HT-29 (cell line): ENCODE measurements around the gene ATP8B4. TPM values are rescaled to one million over a fixed set of nuclear protein-coding genes. Genes with fewer than 3 reads are reported as not detected.
"Not testable (repeated sequence)": the region's sequence is repeated elsewhere in the genome, so short reads cannot be mapped to it uniquely, and the experiment has no call there.

ENCODE experiments used
- DNase-seq: peaks from one replicate; pipeline ENCODE4 v3.0.0-alpha.2; 2015; ENCODE audit warnings: low spot score
- total RNA-seq: library from RNA; depleted of rRNA; stranded (reverse); fragments of >200 nt; shearing (Covaris generic); gene quantifications from 2 replicates; pipeline ENCODE4 v1.2.3, GENCODE V29; 2014

ATP8B4 gene
- total RNA-seq, 1 experiment from 2014 or later, result 0.66 TPM

DNA sequence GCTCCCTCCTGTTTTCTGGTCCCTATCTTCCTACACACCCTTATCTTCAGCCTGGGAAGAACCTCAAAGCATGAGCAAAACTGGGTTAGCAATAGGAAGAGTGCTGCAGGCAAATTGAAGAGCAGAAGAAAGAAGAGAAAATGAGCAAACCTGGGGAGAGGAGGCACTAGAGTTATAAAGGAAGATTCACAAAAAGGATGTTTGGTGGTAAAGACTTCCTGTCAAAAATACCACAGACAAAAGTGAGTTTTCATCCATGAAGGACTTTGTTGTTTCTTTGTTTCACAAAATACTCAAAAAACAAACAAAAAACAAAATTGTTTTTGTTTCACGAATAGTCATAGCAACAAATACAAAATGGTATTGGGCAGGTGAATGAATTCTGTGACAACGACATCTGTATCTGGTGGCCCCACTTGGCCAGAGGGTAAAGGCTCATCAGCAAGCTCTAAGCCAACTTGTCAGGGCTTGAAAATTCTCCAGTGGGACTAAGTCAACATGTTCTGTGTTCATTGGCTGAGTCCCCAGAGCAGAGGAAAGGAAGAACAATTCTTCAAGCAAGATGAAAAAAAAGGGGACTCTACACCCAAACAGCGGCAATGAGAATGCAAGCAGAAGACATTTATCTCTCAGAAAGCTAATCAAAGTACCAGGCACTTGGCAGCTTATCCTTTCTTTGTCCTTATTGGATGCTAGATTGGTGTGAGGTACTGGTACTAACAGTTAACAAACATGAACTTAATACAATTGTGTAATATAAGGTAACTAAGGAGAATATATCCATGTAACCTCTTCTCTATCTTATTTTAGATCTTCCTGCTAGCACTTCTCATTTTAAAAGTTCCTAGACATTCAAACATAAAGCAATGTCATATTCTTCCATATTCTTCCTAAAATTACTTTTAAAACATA, 9.7 kb downstream of the ATP8B4 start:
- no peak for DNase-seq

GRCh38 chr15:50108461-50108860, 10.6 kb downstream of the ATP8B4 start:
- no peak for DNase-seq

- no peak for DNase-seq
These were observed 11.2 kb downstream of the ATP8B4 start for GRCh38 chr15:50107591-50108408.

- no peak for DNase-seq
These were observed 11.9 kb downstream of the ATP8B4 start for GRCh38 chr15:50107157-50107556.

GRCh38 chr15:50106457-50106856, 12.6 kb downstream of the ATP8B4 start:
- DNase-seq, result no peak

DNA sequence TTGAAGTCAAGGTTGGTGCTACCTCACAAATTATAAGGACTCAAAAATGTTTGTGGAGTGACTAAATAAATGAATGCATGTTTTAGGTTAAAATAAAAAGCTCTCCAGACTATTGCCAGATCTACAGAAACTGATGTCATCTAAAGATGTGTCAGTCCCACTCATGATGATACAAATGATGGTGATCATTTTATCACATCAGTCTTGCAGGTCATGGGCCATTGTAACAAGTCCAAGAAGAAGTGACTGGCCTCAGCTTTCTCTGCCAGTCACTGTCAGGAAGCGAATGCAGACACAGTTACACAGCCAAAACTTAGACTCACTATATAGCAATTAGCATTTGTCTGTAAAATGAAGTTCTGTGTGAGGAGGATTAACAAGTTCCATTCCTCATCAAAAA, 18.5 kb downstream of the ATP8B4 start:
- DNase-seq, result no peak

GRCh38 chr15:50098545-50098944, 20.5 kb downstream of the ATP8B4 start:
- no peak for DNase-seq

GRCh38 chr15:50095938-50096821, 22.9 kb downstream of the ATP8B4 start:
- DNase-seq, result no peak

DNA sequence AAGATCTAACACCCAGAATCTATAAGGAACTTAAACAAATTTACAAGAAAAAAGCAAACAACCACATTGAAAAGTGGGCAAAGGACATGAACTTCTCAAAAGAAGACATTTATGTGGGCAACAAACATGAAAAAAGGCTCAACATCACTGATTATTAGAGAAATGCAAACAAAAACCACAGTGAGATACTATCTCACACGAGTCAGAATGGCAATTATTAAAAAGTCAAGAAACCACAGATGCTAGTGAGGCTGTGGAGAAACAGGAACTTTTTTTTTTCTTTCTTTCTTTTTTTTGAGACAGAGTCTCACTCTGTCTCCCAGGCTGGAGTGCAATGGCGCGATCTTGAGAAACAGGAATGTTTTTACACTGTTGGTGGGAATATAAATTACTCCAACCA, 29.6 kb downstream of the ATP8B4 start:
- not testable (repeated sequence) for DNase-seq

DNA sequence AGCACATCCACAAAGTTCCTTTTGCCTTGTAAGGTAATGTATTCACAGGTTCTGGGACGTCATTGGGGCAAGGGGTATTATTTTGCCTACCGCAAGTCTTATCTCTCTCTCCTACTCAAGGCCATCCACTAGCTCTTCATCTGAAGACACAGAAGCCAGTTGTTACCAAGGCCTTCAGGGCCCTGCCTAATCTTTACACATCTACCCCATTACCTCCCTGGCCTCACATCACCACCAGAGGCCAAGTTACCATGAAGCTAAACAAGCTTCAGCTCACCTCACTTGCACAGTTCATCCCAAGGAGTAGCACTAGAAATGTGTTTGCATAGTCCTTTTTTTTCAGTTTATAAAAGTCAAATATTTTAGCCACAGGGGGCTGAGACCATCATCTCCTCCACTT, 34.1 kb downstream of the ATP8B4 start:
- DNase-seq, result no peak

- no peak for DNase-seq
These were observed 35.5 kb downstream of the ATP8B4 start for GRCh38 chr15:50083424-50084025.

GRCh38 chr15:50082066-50082465, 37.0 kb downstream of the ATP8B4 start:
- DNase-seq, result no peak

GRCh38 chr15:50077651-50078050, 41.4 kb downstream of the ATP8B4 start:
- no peak for DNase-seq

- no peak for DNase-seq
These were observed 41.9 kb downstream of the ATP8B4 start for GRCh38 chr15:50077176-50077575.

DNA sequence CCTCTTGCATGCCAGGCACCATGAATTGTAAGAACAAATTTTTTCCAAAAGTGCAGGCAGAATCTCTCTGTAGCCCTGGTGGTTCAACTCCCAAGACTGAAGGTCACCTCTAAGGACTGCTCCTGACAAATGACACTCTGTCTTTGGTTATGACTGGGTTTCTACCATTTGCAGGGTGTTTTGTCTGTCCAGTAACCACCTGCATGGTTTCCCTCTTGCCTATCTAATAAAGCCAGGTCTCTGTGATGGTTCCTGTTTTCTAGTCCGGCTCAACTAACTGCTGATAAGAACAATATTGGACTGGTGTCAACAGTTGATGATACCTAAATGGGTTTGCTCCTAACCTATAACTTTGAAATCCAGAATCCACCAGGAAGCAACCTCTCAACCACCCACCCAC, 43.7 kb downstream of the ATP8B4 start:
- DNase-seq, result no peak

- DNase-seq, result no peak
These were observed 47.3 kb downstream of the ATP8B4 start for GRCh38 chr15:50071551-50072258.

GRCh38 chr15:50068016-50068415, 51.0 kb downstream of the ATP8B4 start:
- no peak for DNase-seq

- no peak for DNase-seq
These were observed 51.8 kb downstream of the ATP8B4 start for GRCh38 chr15:50067254-50067653.

DNA sequence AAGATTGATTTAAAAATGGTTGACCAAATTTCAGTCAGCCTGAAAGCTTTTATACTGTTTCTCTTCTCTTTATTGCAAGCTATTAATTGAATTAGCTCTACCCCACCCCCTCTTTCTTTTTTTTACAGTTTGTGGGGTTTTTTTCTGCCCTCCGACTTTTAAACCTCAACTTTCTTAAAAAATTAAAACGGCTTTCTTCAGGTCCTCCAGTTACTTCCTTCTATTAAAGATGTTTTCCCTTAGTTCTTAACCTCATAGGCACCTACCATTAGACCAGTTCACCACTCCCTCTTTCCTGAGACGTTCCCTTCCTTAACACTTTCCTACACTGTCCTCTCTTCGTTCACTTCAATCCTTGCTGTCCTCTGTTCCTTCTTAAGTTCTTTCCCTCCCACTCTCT, 52.4 kb downstream of the ATP8B4 start:
- DNase-seq, result no peak

DNA sequence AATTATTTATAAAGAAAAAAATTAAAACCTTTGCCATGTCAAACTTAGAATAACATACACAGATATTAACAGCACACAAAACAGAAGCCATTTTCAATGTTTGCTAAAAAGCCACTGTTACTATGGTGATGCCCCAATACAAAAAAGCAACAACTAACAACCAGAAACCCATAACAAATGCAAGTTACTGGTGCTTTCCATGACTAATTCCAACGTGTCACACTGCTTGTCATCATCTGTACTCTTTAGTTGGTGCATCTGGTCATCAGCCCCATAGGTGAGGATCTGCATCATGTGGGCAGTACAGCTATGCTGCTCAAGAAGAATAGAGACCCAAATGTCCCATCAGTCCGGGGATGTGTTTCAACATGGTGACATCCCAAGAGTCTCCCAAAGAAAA, 52.8 kb downstream of the ATP8B4 start:
- no peak for DNase-seq

DNA sequence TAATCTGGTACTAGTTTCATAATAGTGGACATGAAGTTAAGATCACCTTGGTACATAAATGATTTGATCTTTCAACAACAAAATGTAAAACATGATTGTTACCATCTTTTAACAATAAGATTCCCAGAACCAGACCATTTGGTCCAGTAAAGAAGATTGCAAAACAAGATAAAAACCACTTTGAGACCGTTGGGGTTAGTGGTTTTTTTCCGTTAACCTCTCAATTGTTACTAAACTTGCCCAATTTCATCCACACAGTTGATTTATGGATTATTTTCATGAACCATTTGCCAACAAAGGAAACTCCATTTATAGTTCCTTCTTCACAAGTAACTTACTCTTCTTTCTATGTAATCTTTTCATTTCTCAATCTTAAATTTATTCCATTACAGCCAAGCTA, 53.8 kb downstream of the ATP8B4 start:
- no peak for DNase-seq
